Ureter (tissue), 1 donor: ENCODE measurements around the gene TRA2B. TPM values are rescaled to one million over a fixed set of nuclear protein-coding genes. Genes with fewer than 3 reads are reported as not detected.

Source experiments
- DNase-seq: peaks from one replicate; pipeline ENCODE4 v3.0.0-alpha.2; 2020; ENCODE audit warnings: low spot score
- total RNA-seq: library from RNA; stranded (reverse); gene quantifications from one replicate; pipeline ENCODE4 v1.2.4, GENCODE V29; 2023
- donor health status: DM: yes; HTN: yes; CAD: no.

The TRA2B gene
- 120 TPM for total RNA-seq

DNA sequence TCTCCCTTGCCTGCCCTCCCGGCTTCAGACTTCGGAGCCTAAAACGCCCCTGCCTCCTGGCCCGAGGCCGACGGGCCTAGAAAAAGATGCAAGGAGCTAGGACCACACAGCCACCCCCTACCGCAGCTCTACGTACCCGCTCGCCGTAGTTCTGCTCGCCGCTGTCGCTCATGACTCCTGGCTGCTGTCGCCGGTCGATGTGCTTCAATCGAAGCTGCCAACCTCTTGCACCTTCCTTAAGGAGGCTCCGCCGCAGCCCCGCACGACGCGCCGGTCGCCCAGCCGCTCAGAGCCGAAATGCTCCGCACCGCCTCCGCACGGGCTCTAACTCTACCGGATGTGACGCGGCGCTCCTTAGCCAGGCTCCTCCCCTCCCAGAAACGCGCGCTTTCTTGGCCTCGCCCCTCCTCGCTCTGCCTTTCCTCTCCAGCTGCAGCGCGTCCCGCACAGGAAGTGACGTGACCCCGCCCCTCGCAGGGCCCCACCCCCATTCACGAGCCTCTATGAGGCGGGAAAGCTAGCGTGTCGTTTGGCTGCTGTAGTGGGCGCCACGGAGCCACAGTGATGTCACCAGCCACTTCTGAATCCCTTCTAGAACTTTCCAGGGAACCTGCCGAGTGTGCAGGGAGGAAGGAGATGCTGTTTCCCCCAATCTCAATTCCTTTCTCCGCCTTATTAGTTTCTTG is at the start of gene TRA2B:
Gene TRA2B, minus strand, starts transcription at position 326 of the 686 bp plus-strand sequence. Its CDS starts 154 bp downstream, at position 172.
- peak; percentile 99 for DNase-seq

DNA sequence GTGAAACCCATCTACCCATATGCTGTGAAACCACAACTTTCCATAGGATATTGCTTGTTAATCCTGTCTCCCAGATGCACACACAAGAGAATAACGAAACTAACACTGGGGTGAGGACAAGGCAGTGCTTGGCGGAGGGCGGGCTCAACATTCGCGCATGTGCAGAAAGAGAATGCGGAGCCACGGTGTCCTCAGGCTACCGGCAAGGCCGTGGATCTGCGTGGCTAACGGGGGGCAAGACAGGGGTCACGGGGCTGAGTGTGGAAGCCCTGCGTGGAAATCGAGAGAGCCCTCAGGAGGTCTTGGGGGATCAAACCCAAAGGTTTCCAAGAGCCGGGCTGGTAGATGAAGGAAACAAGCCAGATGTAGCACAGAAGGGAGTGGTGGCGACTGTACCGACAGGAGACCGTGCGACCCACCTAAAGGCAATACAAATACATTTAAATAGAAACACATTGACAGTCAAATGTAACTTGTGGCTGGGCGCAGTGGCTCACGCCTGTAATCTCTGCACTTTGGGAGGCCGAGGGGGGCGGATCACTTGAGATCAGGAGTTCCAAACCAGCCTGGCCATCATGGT is 48.5 kb upstream of the TRA2B start:
- DNase-seq = no peak

DNA sequence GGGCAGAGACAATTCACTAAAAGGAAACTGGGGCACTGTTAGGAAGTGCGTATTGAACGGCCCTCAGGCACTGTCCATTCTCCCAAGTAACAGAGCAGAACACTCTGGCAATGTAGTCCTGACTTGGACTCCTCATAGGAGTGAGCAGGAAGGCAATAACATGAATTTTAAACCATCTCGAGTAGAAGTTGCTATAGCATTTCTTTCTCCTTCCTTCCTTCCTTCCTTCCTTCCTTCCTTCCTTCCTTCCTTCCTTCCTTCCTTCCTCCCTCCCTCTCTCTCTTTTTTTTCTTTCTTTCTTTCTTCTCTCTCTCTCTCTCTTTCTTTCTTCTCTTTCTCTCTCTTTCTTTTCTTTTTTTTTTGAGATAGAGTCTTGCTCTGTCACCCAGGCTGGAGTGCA is 46.4 kb upstream of the TRA2B start:
- DNase-seq = no peak

DNA sequence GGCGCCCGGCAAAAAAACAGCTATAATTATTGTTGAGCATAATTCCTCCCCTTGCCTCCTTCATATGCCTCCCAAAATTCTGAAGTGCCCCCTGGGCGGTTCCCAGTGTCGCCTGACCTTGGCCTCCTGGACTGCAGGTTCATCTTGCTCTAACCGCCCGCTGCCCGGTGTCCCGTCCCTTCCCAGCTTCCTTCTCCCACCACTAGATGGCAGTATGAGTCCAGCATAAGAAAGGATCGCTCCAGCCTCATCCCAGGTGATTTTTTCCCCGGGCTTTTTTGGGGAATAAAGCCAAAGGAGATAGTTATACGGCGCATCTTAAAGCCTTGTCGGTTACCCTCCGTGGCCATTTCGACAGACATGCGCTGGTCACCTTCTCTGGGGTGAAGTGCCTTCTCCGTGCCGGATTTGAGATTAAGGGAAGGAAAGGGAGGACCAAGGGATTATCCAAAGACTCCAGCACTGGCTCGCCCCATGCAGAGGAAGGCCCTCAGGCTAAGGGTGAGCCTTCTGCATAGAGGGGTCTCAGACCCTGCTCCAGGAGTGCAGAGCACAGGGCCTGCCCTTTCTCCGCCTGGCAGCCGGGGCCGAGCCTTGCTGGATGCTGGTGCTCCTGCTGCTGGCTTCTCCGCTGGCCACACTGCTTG is 45.8 kb upstream of the TRA2B start:
- DNase-seq = peak; percentile 80

DNA sequence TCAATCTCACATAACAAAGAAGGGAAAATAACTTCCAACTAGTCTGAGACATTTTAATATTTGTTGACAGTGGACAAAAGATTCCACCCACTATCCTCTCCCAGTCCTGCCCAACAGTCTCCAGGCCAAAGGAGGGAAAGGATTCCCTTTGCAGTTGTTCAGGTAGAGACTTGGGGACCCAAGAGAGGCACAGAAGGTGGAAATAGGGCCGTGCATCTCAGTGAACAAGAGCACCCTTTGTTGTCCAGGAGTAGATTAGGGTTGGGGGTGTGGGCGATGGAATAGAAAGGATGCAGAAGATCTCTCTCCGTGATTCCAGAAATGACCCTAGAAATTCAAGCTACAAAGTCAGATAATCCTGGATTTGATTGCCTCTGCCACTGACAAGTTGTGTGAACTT is 44.8 kb upstream of the TRA2B start:
- DNase-seq = no peak

DNA sequence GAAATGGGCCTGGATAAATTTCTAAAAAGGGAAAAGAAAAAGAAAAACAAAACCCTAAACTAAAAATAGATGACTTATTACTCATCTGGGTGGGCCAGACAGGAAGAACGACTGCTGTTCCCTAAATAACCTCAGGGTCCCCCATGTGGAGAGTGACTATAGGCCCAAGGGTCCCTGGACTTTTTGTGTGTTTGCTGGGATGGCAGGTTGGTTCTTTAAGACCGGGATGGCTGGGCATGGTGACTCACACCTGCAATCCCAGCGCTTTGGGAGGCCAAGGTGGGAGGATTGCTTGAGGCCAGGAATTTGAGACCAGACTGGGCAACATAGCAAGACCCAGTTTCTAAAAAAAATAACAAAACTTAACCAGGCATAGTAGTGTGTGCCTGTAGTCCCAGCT is 43.8 kb upstream of the TRA2B start:
- DNase-seq = no peak

DNA sequence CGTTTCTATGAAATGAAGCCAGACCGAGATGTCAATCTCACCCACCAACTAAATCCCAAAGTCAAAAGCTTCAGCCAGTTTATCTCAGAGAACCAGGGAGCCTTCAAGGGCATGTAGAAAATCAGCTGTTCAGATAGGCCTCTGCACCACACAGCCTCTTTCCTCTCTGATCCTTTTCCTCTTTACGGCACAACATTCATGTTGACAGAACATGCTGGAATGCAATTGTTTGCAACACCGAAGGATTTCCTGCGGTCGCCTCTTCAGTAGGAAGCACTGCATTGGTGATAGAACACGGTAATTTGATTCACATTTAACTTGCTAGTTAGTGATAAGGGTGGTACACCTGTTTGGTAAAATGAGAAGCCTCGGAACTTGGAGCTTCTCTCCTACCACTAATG is 41.9 kb upstream of the TRA2B start:
- DNase-seq = no peak

DNA sequence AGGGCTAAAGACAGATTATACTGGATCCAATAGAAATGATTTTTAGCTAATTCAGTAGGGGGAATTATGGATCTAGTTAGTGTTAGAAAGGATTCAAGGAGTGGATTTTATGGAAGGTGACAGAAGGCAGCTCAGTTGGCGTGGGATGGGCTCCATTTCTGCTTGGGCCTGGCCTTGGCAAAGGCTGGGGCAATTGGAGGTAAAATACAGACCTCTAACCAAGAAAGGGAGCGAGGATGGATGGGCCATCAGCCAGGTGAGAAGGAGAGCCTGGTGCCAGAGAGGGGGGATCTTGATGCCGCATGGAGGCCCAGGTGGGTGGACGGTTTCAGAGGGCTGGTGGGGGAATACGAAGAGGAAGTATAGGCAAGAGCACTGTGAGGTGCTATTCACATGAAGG is 40.7 kb upstream of the TRA2B start:
- no peak for DNase-seq

DNA sequence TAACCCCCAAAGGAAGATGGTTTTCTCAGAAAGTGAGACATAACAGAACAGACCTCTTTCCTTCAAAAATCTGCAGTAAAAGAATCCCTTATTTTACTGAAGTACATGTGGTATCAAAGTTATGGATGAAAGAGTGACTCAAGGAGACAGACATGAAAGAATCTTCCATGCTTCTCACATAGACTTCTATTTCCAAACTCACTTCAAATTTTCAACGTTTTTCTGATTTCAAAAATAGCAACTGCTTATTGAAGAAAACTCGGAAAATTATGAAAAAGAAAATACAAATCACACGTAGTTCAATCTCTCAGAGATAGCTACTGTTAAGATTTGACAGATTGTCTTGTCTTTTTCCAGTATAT is 39.8 kb upstream of the TRA2B start:
- no peak for DNase-seq

DNA sequence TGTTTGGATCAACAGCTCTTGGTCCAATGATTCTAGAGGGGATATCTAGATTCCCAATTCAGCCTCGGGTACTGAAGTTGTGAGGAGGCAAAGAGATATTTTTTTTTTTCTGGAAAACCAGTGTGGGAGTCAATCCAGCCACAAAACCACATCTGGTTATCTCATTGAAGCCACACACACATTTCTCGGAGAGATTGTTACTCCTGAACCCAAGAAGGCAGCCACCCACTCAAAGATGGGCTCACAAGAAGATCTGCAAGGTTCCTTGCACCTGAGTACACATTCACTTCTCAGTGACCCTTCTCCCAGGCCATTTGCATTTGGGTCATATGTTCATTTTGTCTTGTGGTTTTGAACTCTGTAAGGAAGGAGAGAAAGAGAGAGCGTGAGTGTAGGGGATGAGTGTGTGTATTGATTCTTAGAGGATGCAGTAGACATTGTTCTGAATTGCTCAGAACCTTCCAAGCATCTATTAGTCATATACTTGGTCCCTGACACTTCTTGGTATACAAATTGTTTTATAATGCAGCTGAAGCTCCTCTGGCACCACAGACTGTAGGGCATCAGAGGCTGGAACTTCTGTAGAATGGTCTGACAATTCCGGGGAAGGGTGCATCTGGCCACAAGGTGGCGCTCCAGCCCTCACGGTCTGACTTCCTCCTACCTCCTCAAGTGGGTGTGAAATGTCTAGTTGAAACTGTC is 39.3 kb upstream of the TRA2B start:
- peak; percentile 77 for DNase-seq

DNA sequence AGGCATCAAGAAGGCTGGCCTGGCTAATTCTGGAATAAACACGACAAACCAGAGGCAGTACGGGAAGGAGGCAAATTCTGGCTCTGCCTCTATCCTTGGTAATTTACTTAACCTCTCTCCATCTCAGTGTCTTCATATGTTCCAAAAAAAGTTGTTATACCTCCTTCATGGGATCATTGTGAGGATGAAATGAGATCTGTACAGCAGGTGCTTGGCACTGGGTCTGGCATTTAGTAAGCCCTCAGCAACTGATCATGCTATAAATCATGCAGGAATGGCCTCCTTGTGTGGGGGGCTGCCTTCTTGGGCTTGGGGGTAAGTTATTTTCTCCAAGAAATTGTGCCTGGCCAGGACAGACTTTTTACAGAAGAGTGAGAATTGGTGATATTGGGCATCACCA is 38.3 kb upstream of the TRA2B start:
- no peak for DNase-seq

DNA sequence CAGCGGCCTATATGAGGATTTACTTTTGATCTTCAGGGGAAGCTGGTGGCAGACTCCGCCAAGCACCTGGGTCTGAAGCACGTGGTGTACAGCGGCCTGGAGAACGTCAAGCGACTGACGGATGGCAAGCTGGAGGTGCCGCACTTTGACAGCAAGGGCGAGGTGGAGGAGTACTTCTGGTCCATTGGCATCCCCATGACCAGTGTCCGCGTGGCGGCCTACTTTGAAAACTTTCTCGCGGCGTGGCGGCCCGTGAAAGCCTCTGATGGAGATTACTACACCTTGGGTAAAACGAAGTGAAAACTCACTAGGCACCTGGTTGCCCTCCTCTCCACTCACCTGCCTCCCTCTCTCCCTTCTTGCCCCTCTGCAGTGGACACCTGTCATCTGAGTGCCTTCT is 33.8 kb upstream of the TRA2B start:
- no peak for DNase-seq

DNA sequence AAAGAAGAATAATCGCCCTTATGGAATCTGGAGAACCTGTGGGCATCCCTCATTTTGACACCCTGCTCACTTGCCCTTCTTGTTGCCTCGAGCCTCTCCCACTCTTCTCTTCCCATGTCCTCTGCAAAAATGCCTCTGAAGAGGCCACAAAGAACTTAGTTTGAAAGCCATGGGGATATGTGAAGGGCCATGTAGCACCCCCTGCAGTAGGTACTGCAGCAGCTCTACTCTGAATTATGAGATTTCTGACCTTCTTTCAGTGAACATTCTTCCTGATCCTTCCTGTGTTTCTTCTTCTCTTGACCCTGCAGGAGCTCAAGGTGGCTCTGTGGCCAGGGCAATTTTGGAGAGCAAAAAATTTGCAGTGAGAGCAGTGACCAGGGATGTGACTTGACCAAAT is 30.4 kb upstream of the TRA2B start:
- DNase-seq = no peak

DNA sequence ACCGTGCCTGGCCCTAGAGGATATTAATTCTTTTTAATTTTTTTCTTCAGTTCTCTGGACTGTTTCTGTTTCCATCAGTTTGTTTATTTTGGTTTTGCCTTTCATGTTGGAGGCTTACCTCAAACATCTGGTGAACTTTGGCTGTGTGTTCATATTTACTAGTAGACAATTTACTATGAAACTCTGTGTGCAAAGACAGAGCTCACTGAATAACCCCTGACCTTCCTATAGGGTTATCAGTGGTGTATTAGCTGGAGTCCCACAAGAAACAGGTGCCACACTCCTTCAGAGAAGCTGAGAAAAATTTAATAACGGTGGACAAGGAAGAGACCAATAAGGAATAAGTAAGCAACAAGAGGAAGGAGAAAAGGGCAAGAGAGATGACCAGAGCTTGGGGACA is 28.8 kb upstream of the TRA2B start:
- DNase-seq = no peak

DNA sequence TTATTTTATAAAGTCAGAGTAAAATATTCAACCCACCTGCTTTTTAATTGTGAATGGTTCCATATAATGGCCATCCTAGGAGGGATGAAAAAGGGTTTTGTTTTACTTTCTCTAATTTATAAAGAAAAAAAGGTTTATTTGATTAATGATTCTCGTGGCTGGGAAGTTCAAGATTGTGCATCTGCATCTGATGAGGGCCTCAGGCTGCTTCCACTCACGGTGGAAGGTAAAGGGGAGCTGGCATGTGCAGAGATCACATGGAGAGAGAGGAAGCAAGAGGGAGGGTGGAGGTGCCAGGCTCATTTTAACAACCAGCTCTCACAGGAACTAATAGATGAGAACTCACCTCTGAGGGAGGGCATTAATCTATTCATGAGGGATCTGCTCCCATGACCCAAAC is 27.7 kb upstream of the TRA2B start:
- no peak for DNase-seq

DNA sequence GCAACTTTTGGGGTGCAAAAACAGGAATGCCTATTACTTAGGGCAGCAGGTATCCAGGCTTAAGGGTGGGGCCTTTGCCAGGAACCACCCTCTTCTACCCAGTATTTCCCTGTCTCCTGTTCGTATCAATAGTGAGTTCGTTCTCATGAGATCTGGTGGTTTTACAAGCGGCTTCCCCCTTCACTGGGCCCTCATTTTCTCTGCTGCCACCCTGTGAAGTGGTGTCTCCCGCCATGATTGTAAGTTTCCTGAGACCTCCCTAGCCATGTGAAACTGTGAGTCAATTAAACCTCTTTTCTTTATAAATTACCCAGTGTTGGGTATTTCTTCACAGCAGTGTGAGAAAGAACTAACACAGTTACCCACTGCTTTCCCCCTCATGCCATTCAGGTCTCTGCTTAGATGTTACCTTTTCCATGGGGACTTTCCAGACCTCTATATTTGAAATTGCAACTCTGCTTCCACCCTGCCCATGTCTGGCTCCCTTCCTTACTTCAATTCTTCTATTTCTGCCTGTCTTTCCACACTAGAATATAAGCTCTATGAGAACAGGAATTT is 23.9 kb upstream of the TRA2B start:
- DNase-seq = no peak

DNA sequence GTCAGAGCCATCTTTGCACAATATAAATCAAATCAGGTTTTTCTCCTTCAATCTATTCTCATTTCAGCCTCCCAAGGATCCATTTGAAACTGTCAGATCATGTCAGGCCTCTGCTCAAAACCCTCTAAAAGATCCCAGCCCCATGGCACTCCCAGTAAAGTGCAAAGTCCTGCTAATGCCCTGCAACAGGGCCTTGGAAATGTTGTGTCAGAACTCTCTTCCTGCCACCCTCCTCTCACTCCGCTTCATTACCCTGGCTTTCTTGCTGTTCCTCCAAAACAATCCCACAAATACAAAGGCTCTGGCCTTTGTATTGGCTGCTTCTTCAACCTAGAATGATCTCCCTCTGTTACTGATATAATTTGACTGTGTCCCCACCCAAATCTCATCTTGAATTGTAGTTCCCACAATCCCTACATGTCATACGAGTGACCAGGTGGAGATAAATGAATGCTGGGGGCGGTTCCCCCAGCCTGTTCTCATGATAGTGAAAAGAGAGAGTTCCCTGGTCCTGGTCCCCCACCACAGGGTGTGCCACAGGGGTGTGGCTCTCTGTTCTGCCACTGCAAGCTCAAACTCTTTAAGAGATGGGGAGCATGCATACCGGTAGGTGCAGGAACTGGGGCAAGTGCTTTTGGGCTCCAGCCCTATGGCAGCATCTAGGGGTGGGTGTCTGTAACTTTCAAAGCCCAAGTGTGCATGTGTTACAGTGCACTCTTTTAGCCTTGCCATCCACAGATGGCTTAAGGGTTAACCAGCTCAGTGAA is 22.9 kb upstream of the TRA2B start:
- DNase-seq = no peak

DNA sequence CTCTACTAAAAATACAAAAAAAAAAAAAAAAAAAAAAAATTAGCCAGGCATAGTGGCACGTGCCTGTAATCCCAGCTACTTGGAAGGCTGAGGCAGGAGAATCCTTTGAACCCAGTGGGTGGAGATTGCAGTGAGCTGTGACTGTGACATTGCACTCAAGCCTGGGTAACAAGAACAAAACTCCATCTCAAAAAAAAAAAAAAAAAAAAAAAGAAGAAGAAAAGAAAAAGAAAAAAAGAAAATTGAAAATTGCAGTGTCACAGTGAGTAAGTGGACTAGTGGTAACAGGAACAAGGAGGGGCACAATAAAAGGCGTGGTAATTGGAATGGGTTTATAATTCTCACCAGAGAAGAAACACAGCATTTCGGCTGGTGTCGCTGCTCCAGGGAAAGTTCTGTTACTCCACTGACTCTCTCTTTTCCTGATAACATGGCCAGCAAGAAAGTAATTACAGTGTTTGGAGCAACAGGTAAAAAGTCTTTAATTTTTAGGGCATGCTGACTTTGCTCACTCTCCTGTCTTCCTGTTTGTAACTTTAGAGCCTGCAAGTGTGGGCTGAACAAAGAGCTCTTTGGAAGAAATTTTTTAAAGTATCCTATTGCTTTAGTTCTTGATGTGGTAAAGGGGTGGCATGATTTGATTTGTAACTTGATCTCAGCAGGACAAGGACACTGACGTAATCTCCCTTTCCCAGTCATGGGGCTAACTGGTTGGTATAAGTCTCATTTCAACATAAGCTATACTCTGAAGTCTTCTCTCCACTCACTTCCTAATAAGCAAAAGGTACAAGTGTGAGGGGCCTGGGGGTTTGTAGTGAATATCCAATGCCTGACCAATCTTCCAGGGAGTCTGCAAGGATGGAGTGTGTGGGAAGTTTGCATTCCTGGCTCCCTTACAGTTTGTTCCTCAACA is 22.1 kb upstream of the TRA2B start:
- no peak for DNase-seq

DNA sequence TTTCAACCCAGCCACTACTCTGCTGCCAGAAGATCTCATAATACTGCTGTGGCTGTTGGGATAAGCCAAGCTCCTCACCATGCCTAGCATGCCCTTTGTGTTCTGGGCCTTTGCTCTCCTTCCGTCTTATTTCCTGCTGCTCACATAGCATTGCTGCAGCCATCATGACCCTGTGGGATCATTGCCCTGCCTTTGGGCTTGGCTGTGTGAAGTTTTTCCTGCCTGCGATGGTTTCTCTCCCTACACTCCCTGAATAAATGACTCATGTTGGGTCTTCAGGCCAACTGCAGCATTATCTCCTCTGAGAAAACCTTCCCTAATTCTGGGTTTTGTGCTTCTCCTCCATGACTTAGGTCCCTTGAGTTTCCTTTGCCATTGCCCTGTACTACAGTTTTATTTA is 20.8 kb upstream of the TRA2B start:
- DNase-seq = no peak

DNA sequence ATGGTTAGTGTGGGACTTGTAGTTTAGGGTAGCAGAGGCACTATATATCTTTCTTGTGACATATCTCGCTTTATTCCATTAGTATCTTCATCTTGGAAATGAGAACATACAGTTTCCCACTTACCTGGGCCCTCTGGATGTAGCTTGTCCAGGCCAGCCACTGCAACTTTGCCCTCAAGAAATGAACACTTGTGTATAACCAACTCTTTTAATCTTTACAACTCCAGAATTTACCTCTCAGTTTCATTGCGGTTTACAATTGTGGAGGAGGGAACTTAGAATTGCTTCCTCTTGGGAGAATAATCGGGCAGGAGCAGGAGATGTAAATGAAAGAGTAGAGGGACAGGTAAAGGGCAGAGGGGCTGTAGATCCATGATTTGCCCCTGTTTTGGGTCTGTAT is 18.4 kb upstream of the TRA2B start:
- no peak for DNase-seq

DNA sequence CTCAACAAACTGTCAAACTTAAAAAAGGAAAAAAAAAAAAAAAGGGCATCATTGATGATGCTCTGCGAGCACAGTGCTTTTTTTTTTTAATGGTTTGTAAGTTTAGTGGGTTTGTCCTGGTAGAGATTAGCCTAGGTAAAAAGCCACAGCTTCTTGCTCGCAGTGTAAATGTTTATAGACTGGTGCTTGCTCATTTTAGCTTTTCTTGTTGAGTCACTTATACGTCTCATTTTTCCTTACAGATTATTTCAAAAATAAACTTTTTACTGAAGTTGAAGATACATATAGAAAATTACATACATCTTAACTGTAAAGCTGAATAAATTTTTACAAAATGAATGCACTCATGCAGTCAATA is 16.5 kb upstream of the TRA2B start:
- DNase-seq = no peak
